ENCODE data around the gene EGFL8.
"Not testable (repeated sequence)": the region's sequence is repeated elsewhere in the genome, so short reads cannot be mapped to it uniquely, and the experiment has no call there.

Gene EGFL8

DNA sequence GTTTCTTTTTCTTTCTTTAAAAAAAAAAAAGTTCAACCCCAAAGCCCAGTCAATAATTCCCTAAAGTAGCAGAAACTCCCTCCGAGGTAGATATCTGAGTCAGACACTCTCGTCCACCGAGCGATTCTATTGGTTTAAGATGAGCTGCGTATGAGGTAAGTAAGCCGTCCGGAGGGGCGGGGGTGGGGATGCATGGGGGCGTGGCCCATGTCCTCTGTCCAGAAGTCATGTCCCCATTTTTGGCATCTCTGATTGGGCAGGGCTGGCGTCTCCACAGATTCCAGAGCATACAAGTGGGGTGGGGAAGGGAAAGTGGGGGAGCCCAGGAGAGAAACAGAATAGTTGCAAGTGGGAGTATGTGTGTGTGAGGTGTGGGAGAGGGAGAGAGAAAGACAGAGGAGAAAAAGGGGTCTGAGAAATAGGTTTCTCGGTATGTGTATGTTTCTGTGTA is 21.3 kb downstream of the EGFL8 start:
- peak; percentile 56 to 75 for DNase-seq

DNA sequence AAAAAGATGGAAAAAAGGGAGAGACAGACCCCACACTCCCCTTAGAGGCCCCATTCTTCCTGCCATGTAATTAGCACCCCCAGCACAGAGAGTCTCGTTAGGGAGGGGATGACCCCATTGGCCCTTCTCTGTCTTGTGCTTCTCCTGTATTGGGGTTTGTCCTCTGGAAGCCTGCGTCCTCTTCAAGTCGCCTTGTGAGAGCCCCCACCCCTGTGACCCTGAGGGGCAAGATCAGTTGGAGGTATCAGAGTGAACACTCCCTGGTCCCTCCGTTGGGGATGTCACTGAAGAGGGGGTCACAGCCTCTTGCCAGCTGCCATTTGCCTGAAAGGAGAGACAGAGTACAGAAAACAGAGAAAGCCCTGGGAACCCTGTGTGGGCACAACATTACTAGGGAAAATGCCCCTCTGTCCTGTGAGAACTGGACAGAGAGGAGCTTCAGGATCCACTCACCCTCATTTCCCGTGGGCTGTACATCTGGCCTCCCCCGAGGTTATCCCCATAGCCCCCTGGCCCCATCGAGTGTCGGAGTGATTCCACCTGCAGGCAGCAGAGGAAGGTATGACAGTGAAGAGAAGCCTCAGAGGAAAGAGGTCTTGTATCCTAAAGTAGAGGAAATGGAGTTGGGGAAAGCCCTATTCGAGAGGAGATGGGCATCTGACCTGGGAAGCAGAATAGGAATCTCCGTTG is 21.9 kb downstream of the EGFL8 start:
- not testable (repeated sequence) for DNase-seq

DNA sequence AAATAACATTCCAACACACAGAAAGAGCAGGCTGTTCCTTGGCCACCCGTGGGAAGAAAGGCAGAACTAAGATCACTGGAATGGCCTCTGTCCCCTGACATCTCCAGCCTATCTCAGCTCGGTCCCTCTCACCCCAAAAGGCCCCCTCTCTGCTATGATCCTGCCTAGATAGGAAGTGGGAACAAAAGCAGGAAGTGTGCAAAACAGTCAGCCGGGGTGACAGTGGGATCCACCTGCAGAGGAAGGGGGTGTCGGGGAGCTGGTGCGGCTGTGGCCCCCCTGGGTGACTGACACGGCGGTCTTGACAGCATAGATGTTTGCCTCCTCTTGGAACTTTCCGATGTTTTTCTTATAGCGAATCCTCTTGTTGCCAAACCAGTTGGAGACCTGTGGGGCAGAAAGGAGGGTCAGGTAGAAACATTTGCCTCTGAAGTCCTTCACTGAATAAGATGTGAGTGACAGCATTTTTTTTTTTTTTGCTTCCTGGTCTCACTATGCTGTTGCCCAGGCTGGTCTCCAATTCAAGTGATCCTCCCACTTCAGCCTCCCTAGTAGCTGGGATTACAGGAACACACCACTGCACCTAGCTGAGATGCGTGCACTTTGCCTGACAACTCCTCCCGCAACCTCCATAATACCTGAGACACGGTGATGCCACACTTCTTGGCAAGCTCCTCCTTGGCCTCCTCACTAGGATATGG is 22.8 kb downstream of the EGFL8 start:
- DNase-seq: no peak

DNA sequence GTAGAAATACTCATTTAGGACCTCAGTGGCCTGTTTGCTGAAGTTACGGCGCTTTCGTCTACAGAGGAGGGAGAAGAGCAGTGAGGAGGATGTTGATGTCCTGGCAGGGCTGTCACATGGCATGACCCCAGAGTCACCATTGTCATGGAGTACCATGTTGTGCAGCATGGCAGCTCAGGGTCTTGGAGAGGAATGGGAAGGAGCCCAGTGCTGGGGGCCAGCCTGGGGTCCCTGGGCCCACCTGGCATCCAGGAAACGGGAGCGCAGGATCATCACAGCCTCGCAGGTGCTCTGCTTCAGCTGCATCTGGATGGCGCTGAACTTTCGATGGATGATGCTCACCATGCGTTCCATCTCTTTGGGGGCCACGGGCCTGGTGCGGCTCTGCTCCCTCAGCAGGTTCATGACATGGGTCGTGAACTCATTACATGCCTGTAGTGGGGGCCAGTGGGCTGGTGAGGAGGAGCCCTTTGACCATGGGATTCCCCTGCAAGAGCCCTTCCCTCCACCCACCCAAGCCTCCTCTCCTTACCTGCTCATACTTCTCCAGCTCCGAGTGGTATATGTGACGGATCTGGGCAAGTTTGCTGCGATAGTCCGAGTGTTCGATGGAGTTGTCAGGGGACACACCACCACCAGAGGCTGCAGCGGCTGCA is 23.5 kb downstream of the EGFL8 start:
- DNase-seq: not testable (repeated sequence)

DNA sequence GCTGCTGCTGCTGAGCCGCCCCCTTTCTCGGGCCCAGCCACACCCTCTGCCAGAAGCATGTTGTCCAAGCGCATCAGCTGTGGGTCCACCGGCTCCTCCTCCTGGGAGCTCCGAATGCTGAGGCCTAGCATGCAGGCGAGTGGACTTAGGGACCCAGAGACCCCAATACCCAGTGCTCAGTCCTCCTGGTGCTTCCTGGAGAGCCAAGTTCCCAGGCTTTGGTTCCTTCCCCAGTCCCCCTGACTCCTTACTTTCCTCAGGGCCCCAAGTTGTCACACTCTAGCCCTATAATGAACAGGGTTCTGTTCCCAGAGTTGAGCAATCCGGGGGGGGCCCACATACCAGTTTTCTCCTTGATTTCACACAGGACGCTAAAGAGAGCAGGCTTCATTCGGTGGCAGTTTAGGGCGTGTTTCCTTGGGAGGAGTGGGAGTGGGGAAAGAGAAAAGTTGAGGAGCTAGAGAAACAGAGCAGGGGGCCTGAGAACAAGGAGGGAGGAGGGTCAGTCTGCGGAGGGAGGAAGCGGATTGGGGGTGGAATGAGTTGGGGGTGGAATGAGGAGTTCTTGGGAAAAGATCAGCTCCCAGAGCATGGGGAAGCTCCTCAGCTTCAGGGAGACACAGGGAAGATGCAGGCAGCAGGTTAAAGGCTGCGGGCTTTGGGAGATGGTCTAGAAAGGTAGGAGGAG is 24.1 kb downstream of the EGFL8 start:
- no peak for DNase-seq

DNA sequence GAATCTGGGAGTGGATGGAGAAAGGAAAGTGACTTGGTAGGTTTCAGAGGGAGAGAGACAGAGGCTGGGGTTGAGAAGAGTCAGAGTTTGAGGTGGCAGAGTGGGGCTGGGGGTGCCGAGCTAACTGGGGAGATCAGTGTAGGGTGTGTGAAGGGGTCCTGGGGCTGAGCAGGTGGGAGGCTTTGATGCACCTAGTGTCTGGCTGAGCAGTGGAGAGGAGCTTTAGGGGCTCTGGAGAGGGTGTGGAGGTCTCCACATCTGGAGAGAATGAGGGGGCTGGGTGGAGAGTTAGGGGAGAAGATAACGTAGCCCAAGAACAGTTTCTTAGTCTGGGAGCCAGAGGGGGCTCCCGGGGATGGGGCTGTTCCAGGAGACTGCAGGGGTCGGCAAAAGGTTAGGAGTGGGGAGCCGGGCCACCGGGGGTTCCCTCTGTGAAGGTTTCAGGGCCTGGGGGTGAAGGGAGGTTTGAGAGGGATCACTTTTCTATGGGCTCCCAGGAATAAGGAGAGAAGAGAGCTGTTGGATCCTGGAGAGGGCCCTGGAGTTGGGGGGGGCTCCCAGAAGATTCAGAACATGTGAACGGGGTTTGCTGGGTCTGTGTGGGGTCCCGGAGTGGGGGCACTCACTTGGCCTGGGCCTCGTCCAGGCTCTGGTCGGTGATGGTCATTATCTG is 24.8 kb downstream of the EGFL8 start:
- no peak for DNase-seq

DNA sequence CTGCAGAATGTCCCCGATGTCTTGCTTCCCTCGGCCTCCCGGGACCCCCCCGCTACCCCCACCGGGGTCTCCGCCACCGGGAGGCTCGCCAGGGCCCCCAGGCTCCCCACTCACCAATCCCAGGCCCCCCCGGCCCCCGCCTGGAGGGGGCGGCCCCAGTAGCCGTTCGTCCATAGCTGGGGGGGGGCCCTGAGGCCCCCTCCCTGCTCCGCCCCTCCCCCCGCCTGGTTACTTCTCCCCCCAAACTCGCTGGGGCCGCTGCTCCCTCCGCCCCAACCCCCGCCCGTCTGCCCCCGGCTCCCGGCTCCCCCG is 25.3 kb downstream of the EGFL8 start:
- no peak for DNase-seq

DNA sequence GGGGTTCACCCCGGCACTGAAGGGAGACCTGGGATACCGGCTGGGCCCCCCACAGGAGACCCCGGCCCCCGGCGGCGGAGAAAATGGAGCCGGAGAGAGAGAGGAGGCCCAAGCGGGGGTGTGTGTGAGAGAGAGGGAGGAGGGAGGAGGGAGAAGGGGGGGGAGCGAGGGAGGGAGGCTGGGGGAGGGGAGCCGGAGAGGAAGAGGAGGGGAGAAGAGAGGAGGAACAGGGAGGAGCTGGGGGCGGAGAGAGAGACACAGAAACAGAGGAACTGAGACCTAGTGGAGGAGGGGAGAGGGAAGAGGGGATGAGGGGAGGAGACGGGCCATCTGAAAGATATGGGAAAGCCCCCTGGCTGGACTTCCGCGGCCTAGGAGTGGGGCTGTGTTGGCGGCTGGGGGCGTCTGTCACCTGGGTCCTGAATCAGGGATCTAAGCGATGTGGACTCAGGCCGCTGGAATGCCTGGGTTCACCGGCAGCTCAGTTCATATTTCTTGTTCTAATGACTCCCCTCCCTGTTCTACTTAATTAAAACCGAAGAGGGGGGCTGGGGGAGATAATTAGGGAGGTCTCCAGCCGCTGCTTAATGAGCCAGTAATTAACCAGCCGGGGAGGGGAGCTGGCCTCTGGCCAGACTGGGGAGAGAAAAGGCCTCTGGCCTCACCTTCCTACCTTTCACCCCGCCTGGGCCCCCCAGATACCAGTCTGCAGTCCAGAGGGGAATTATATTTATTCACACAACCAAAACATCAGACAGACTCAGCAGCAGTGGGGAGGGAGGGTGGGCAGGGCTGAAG is 25.9 kb downstream of the EGFL8 start, which contains the start of gene PBX2:
PBX2 (minus strand) TSS at position 149 of the 798 bp plus-strand sequence. CDS start 287 bp downstream, outside the sequence.
- peak; percentile 46 to 89 for DNase-seq

DNA sequence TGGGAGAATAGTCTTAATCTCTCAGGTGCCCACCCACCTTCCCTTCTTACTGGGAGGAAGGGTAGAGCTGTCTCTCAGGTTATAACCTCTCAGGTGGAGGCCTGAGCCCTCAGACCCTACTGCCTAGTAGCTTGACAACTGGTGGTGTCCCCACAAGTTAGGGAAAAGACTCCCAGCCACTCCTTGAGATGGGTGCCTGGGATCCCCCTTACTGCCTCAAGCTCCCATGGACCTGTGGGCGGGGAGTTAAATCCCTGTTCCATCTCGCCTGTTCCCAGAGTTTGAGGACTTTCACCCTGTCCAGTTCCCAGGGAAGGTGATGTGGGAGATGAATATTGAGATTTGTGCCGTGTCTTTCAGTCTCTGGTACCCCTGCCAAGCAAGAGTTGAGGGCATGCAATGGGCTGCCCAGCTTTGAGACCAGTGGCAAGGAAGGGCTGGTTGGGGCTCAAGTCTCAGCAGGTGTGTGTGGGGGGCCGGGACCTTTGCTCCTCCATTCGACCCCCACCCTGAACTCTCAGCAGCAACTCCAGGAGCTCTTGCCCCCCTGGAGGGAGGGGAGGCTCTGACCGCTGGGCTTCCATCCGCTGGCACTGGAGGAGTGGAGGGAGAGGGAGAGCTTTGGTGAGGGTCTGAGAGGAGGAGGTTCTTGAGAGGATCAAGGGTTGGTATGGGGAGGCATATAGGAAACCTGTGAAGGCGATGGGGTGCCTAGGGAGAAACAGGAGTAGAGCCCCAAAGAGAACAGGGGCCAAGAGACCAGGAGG is 26.7 kb downstream of the EGFL8 start:
- no peak for DNase-seq

DNA sequence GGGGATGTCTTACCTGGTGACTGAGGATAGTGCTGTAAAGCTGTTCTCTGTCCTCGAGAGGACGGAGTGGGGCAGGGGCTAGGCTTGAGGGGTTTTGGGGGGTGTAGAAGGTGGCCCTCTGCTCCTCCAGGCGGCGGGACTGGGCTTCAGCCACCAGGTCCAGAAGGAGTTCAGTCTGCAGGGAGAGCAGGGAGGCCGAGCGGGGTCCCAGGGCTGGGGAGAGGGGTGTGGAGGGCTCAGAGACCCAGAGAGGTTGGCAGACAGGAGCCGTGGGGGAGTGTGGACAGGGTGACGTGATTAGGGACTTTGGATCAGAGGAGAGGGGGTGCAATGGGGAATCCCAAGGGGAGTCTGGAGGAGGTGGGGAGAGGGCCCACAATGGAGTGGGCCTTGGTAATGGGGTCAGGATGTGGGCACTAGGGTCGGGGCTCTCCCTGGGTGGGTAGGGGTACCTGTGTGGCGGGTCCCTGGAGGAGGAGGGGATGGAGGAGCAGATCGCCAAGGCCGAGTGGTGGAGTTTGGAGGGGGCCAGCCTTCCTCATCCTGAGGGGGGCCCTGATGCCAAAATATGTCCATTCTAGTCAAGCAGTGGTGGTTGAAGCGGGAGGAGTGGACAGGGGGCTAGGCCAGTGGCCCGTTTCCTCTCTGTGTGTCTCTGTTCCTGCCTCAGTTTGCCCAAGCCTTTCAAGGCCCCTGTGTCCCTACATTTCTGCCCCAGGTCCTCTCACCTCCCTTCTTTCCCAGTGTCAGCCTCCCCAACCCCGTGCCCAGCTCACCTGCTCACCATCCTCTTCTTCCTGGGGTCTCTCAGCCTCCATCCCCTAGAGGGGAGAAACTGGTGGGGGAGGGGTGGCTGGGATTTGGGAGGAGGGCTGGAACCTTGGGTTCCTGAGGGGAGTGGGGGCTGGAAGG is 27.6 kb downstream of the EGFL8 start:
- DNase-seq: no peak

DNA sequence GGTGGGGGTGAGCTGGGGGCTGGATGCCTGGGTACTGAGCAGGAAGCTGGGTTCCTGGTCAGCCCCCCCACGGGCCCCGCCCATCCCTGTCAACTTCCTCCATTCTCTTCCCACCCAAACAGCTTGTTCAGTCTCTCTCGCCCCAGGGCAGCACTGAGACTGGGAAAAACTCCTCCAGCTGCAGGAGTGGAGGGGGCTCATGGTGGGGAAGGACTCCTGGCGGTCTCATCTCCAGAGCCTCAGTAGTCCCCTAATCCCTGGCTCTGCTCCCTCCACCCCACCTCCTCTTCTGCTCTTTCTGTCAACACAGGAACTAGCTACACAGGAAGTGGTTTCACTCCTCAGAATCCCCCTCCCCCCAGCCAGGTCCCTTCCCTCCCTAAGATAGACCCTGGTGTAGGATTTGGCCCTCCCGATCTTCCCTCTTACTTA is 28.2 kb downstream of the EGFL8 start, which contains the start of gene GPSM3:
GPSM3 (minus strand) TSS at position 36 of the 432 bp plus-strand sequence. CDS start 130 bp downstream, outside the sequence.
- peak in 1 of 2 experiments; percentile 23 for DNase-seq

DNA sequence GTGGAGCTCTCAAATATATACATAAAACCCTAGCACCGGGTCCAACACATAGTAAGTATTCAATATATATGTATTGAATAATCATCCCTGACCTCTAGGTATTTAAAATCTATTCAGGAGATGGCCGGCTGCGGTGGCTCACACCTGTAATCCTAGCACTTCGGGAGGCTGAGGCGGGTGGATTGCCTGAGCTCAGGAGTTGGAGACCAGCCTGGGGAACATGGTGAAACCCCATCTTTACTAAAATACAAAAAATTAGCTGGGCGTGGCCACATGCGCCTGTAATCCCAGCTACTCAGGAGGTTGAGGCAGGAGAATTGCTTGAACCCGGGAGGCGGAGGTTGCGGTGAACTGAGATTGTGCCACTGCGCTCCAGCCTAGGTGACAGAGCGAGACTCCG is 28.7 kb downstream of the EGFL8 start:
- DNase-seq: not testable (repeated sequence)

DNA sequence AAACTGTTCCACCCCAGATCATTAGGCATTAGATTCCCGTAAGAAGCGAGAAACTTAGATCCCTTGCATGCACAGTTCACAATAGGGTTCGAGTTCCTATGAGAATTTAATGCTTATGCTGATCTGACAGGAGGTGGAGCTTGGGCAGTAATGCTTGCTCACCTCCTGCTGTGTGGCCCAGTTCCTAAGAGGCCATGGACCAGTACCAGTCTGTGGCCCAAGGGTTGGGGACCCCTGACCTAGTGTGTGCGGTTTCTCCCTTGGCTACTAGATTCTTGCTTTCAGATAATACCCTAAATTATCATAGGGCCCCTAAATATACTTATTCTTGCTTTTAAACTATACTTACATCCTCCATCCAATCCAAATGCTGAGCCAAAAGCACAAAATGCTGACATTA is 30.0 kb downstream of the EGFL8 start:
- no peak for DNase-seq

DNA sequence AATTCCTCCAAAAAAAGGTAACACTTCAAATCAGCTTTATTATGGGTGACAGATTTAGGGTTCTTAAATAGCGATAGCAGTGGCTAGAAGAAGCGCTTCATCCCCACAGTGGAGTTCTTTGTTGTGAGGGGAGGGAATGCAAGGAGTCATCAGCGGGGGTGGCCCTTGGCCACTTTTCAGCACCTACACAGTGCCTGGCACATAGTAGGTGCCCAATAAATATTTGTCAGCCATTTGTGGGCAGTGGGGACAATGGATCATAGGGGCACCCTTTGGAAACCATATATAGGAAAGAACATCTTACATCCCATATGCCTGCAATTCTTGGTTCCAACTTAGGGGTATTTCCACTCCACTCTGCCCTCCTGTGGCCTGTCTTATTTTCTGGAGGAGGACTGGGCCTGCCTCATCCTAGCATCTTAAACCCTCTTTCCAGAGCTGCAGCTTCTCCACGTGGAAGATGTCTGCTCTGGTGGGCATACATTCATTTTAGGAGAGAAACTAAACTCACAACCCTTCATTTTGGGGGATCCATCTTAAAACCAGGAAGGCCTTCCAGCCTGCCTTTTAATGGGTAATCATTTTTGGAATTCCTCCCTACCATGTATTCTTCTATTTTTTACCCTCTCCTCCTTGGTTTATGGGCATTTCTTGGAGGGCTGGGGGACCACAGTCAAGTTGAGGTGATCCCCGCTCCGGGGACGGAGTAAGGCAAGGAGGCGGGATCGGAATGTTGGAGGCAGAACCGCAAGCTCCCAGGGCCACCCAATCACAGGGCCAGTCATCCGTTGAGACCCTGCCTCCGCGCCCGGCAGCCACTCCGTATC is 30.6 kb downstream of the EGFL8 start:
- peak; percentile 44 to 51 for DNase-seq

DNA sequence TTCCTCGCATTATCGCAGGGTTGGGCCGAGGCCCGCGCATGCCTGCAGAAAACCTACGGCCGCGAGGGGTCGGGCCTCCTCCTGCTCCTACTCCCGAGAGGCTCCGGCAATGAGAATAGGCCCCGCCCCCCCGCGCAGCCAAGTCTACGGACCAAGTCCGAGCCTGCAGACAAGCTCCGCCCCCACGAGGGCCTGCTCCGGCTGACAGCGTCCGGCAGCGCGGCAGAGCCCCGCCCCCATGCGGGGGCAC is 31.2 kb downstream of the EGFL8 start:
- peak; percentile 99 for DNase-seq

DNA sequence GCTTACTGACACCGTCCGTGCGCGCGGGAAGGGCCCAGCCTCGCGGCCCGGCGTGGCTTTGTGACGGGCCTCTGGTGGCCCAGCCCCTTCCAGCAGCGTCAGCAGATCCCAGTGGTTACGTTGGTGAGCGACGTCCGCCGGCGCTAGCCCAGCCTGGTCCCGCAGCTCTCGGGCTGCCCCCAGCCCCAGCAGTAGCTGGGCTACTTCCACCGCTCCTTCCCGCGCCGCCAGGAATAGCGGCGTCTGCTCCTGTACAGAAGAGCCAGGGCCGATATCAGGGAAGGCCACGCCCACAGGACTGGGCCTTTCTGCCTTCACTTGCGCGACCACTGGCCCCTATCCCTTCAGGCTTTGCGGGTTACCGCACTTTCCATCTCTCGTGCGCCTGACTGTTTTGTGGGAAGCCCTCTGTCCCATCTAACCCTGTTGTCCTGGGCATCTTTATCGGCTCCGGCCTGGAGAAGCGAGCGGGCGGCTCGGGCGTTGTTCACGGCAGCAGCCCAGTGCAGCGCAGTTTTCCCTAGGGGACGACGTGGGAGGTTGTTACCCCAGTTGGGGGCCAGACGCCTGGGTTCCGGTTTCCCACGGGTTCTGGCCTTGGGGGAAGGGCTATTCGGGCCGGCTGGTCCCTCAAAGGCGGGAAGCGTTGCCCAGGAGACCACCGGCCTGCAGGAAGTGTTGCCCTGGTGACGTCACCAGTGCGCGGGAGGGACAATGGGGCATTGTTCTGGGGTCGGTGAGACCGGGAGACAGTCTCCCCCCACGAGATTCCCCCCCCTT is 31.7 kb downstream of the EGFL8 start:
- DNase-seq: peak; percentile 83 to 94

DNA sequence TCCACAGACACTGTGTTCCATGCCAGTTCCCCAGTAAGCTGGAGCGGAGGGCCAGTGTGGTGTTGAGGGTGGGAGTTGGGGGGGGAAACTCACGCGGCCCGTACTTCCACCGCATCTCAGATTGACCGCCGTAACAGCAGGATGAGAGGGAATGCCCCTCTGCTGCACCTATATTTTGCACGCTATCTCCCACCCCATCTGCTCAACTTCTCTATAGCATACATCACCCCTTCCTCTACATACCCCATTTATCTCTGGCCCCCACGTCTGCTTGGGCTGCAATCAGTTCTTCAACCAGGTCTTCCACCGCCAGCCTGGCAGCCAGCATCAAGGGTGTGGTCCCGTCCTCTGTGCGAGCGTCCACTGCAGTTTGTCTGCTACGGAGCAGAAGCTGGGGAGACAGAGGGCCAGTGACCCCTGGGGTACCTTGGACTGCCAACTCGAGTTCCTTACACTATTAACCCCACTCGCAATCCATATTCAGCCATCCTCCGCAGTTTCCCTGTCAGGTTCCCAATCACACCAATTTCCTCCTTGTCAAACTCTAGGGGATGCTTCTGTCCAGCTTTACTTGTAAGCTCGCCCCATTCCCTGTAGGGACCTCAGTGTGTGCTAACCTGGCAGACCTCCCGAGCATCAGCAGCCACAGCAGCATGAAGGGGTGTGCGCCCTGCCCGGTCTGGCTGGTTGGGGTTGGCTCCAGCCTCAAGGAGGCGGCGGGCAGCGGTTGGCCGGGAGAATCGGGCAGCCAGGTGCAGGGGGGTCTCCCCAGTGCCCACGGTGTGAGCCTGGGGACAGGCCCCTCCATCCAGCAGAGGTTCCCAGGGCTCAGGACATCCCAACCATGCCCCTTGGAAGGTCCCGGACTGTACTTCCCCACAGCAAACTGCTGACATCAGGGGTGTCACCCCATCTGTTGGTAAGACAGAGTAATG is 32.6 kb downstream of the EGFL8 start:
- peak in 1 of 2 experiments; percentile 55 for DNase-seq
